ENCODE results near the gene AUP1. TPM values are rescaled to one million over a fixed set of nuclear protein-coding genes. Genes with fewer than 3 reads are reported as not detected.

The AUP1 gene
- total and polyA plus RNA-seq, 2 of the 8 experiments (the other 6 are each of a cell fraction or from before 2014, with no cell fraction given) = 83.4 to 121 TPM

- peak; percentile 88 for TF ChIP-seq KDM4A (IDR thresholded peaks at IDR 0.05; ENCODE audit: low read depth, low read length, severe bottlenecking)
Measured at GRCh38 chr2:74481961-74482800, 47.3 kb downstream of the AUP1 start (continued).
